GM23338 (cell line): ENCODE results near the gene AKR1C2. TPM values are rescaled to one million over a fixed set of nuclear protein-coding genes. Genes with fewer than 3 reads are reported as not detected.

ENCODE experiments used
- ATAC-seq: fragments of 200-7000 bp; cut with Tn5 transposase; 3 replicates; pipeline ENCODE4 v1.9.1; 2020
- DNase-seq: peaks from one replicate; pipeline ENCODE4 v3.0.0-alpha.2; 2015; ENCODE audit warnings: low spot score
- H2AFZ ChIP-seq: fragments of 200-600 bp; sonication (generic); 2 replicates; pipeline ENCODE4 v1.8.0; 2016; ENCODE audit warnings: antibody characterized with exemption, mild to moderate bottlenecking, moderate library complexity
- H3F3A ChIP-seq: fragments of 200-600 bp; sonication (generic); replicated peaks from 2 replicates; pipeline ENCODE4 v1.8.0; 2017; ENCODE audit warnings: antibody characterized with exemption, mixed run types, low read depth
- H3K27ac ChIP-seq: fragments of 200-600 bp; sonication (generic); 2 replicates; pipeline ENCODE4 v1.6.1; 2016; ENCODE audit warnings: low read depth
- H3K27me3 ChIP-seq: fragments of 200-600 bp; sonication (generic); 2 replicates; pipeline ENCODE4 v1.8.0; 2016; ENCODE audit warnings: mild to moderate bottlenecking, mixed run types, moderate library complexity; ENCODE audit not compliant: insufficient read depth
- H3K36me3 ChIP-seq: fragments of 200-600 bp; sonication (generic); 2 replicates; pipeline ENCODE4 v1.8.0; 2016; ENCODE audit warnings: mild to moderate bottlenecking; ENCODE audit not compliant: insufficient read depth
- H3K4me1 ChIP-seq: fragments of 200-600 bp; sonication (generic); 2 replicates; pipeline ENCODE4 v1.8.0; 2016; ENCODE audit warnings: mild to moderate bottlenecking, moderate library complexity; ENCODE audit not compliant: insufficient read depth
- H3K4me2 ChIP-seq: fragments of 200-600 bp; sonication (generic); 2 replicates; pipeline ENCODE4 v1.7.1; 2017; ENCODE audit warnings: mixed run types
- H3K4me3 ChIP-seq: fragments of 200-600 bp; sonication (generic); 2 replicates; pipeline ENCODE4 v1.6.1; 2016; ENCODE audit warnings: mixed run types
- H3K79me2 ChIP-seq: fragments of 200-600 bp; sonication (generic); replicated peaks from 2 replicates; pipeline ENCODE4 v1.8.0; 2017; ENCODE audit warnings: mild to moderate bottlenecking; ENCODE audit not compliant: insufficient read depth
- H3K9me2 ChIP-seq: fragments of 200-600 bp; sonication (generic); 2 replicates; pipeline ENCODE4 v1.8.0; 2017; ENCODE audit not compliant: insufficient read depth
- H4K20me1 ChIP-seq: fragments of 200-600 bp; sonication (generic); replicated peaks from 2 replicates; pipeline ENCODE4 v1.8.0; 2017; ENCODE audit warnings: mild to moderate bottlenecking; ENCODE audit not compliant: insufficient read depth
- H3K27ac Mint-ChIP-seq: 2 replicates; pipeline ENCODE4 v1.8.0; 2020; ENCODE audit warnings: inconsistent platforms, mild to moderate bottlenecking, moderate library complexity, mixed read lengths
- H3K27me3 Mint-ChIP-seq: 3 replicates; pipeline ENCODE4 v1.8.0; 2022; ENCODE audit warnings: low read depth, mild to moderate bottlenecking, moderate library complexity, mixed read lengths, inconsistent platforms; ENCODE audit not compliant: insufficient read depth, poor library complexity
- H3K36me3 Mint-ChIP-seq: 3 replicates; pipeline ENCODE4 v1.8.0; 2021; ENCODE audit warnings: low read depth, mild to moderate bottlenecking, inconsistent platforms, moderate library complexity, mixed read lengths
- H3K4me1 Mint-ChIP-seq: 3 replicates; pipeline ENCODE4 v1.8.0; 2020; ENCODE audit warnings: mild to moderate bottlenecking, inconsistent platforms, mixed read lengths
- H3K4me3 Mint-ChIP-seq: 3 replicates; pipeline ENCODE4 v1.8.0; 2021; ENCODE audit warnings: moderate library complexity, mild to moderate bottlenecking, inconsistent platforms, mixed read lengths
- H3K9me3 Mint-ChIP-seq: 3 replicates; pipeline ENCODE4 v1.8.0; 2020; ENCODE audit warnings: moderate library complexity, mild to moderate bottlenecking, inconsistent platforms, mixed read lengths
- CREB1 ChIP-seq: fragments of 250-450 bp; sonication (Bioruptor Pico); IDR thresholded peaks from 2 replicates; pipeline ENCODE4 v1.5.0; 2020; ENCODE audit warnings: low read depth, mild to moderate bottlenecking, moderate library complexity
- CTCF ChIP-seq, 2 experiments: fragments of 200-600 bp in 1 of 2; sonication (generic) in 1 of 2; conservative IDR thresholded peaks; 2 replicates each; pipeline versions ENCODE4 v1.5.1 to v1.6.1; 2016 to 2017; ENCODE audit warnings: antibody characterized with exemption in 2 of 2, low read depth in 2 of 2, mild to moderate bottlenecking in 2 of 2, moderate library complexity in 1 of 2
- EZH2phosphoT487 ChIP-seq: fragments of 200-600 bp; sonication (generic); IDR thresholded peaks from one replicate; pipeline ENCODE4 v1.8.1; 2018; ENCODE audit warnings: antibody characterized with exemption; ENCODE audit not compliant: unreplicated experiment
- JUNB ChIP-seq: IDR thresholded peaks from one replicate; pipeline ENCODE4 v1.6.1; 2016; ENCODE audit warnings: antibody characterized with exemption; ENCODE audit not compliant: unreplicated experiment
- ZNF331 ChIP-seq: fragments of 250-450 bp; sonication (Bioruptor Pico); IDR thresholded peaks from 2 replicates; pipeline ENCODE4 v1.5.0; 2020; ENCODE audit warnings: low read depth, mild to moderate bottlenecking, moderate library complexity
- ZNF462 ChIP-seq: fragments of 250-450 bp; sonication (Bioruptor Pico); IDR thresholded peaks from 2 replicates; pipeline ENCODE4 v1.5.0; 2020; ENCODE audit warnings: mild to moderate bottlenecking, moderate library complexity
- polyA plus RNA-seq: library from polyadenylated mRNA; unstranded; fragments of >200 nt; fragmentation: Nextera tagmentation; extraction: Ambion mirVana; gene quantifications from 2 replicates; pipeline ENCODE4 v1.2.1, GENCODE V29; 2016
- total RNA-seq: library from RNA; depleted of rRNA; stranded (reverse); fragments of >200 nt; shearing (Covaris generic); gene quantifications from 2 replicates; pipeline ENCODE4 v1.2.3, GENCODE V29; 2014
- TF ChIP-seq, protein P1 (sequence below): IDR thresholded peaks from one replicate; pipeline ENCODE4 v1.6.1; 2018; ENCODE audit warnings: antibody characterized with exemption; ENCODE audit not compliant: unreplicated experiment

The AKR1C2 gene
- total and polyA plus RNA-seq, 2 experiments from 2014 or later, result 0.35 to 0.86 TPM

DNA sequence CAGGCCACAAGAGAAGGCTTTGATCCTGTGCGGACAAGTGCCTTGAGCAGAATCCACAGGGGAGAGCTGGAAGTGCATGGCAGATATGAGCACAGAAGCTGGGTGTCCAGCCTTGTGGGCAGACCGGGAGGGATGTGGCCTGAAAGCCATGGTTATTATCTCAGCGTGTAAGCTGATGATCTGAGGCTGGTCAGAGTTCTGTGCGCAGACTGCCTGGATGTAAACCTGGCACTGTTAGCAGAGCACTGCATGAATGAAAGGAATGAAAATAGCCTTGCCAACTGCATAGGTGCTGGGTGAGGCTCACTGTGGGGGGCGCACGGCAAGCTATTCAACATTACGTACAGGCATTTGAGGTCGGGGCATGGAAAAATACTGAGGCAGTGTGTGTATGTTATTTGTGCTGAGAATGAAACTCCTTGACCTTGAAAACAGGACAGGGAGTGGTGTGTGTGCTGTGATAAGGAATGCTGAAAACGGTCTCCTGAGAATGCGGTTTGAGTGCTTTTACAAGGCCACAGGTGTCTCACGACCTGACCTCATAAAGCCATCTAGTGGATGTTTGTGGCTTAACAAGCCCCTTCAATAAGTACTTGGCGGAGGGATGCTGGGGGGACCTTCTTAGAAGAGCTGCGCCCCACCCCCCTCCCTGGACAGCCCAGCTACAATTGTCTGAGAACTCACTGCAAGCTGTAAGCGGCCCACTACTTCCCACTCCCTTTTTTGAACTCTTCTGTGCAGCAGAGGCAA, 21.8 kb downstream of the AKR1C2 start:
- Mint-ChIP-seq H3K27ac (peak overlapping the region; percentile 71), H3K36me3 (no peaks in the 10 kb centered on the region), H3K9me3 (0 out of 3 replicates have a peak, but pooled peaks cover 3% of the 10 kb centered on the region), H3K27me3 (peaks cover 14% of the 10 kb centered on the region), H3K4me1 (peaks cover 15% of the 10 kb centered on the region), H3K4me3 (no peak overlapping the region)
- H3K4me1 ChIP-seq, result peaks cover 8% of the 10 kb centered on the region; the same call in 1 of the 2 replicates
- peak overlapping the region; percentile 65 for H2AFZ ChIP-seq
- H4K20me1 ChIP-seq, result no peaks in the 10 kb centered on the region
- peak; percentile 92 for ATAC-seq
- no peaks in the 10 kb centered on the region for H3K36me3 ChIP-seq
- no peak overlapping the region for H3K27ac ChIP-seq
- H3K4me3 ChIP-seq, result no peak overlapping the region
- TF ChIP-seq CTCF (conservative IDR thresholded peaks at IDR 0.05; ENCODE audit: low read depth in 2 of 2) (peak; percentile 61 to 78), EZH2phosphoT487 (no peak), CREB1 (no peak)
- TF ChIP-seq, protein P1, sequence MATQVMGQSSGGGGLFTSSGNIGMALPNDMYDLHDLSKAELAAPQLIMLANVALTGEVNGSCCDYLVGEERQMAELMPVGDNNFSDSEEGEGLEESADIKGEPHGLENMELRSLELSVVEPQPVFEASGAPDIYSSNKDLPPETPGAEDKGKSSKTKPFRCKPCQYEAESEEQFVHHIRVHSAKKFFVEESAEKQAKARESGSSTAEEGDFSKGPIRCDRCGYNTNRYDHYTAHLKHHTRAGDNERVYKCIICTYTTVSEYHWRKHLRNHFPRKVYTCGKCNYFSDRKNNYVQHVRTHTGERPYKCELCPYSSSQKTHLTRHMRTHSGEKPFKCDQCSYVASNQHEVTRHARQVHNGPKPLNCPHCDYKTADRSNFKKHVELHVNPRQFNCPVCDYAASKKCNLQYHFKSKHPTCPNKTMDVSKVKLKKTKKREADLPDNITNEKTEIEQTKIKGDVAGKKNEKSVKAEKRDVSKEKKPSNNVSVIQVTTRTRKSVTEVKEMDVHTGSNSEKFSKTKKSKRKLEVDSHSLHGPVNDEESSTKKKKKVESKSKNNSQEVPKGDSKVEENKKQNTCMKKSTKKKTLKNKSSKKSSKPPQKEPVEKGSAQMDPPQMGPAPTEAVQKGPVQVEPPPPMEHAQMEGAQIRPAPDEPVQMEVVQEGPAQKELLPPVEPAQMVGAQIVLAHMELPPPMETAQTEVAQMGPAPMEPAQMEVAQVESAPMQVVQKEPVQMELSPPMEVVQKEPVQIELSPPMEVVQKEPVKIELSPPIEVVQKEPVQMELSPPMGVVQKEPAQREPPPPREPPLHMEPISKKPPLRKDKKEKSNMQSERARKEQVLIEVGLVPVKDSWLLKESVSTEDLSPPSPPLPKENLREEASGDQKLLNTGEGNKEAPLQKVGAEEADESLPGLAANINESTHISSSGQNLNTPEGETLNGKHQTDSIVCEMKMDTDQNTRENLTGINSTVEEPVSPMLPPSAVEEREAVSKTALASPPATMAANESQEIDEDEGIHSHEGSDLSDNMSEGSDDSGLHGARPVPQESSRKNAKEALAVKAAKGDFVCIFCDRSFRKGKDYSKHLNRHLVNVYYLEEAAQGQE, result no peak
- DNase-seq, result peak; percentile 91
- H3K4me2 ChIP-seq, result 0 out of 2 replicates have a peak overlapping the region, but pooled peaks have one; percentile 48
- H3K79me2 ChIP-seq, result no peaks in the 10 kb centered on the region
- no peaks in the 10 kb centered on the region for H3K9me2 ChIP-seq
- no peaks in the 10 kb centered on the region for H3F3A ChIP-seq
- no peaks in the 10 kb centered on the region for H3K27me3 ChIP-seq

DNA sequence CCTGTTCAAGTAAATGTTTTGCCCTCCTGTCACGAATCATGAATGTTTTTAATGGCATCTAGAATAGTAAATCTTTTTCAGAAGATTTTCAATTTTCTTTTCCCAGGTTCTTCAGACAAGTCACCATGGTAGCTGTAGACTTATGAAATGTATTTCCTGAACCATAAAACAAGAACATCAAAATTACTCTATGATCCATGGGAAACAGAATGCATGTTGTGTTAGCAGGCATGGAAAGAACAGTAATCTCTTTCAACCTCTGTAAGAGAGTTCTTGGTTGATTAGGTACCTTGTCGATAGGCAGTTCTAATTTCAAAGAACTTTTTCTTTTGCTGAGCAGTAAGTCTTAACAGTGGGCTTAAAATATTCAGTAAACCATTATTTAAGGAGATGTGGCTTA, 22.9 kb downstream of the AKR1C2 start:
- Histone ChIP-seq H4K20me1 (no peaks in the 10 kb centered on the region), H3K79me2 (no peaks in the 10 kb centered on the region), H3K27ac (no peak overlapping the region), H3F3A (no peaks in the 10 kb centered on the region), H2AFZ (no peak overlapping the region), H3K9me2 (no peaks in the 10 kb centered on the region), H3K4me2 (no peak overlapping the region), H3K4me1 (peaks cover 8% of the 10 kb centered on the region; the same call in 1 of the 2 replicates), H3K27me3 (no peaks in the 10 kb centered on the region), H3K36me3 (no peaks in the 10 kb centered on the region), H3K4me3 (no peak overlapping the region)
- no peak overlapping the region for H3K27ac Mint-ChIP-seq
- ATAC-seq (no peak), DNase-seq (no peak)
- no peaks in the 10 kb centered on the region for H3K9me3 Mint-ChIP-seq
- H3K4me1 Mint-ChIP-seq, result peaks cover 15% of the 10 kb centered on the region
- peaks cover 14% of the 10 kb centered on the region for H3K27me3 Mint-ChIP-seq
- no peak overlapping the region for H3K4me3 Mint-ChIP-seq
- no peaks in the 10 kb centered on the region for H3K36me3 Mint-ChIP-seq
- no peak for TF ChIP-seq ZNF331 (CRISPR knock-in tag)
- TF ChIP-seq CREB1, result no peak
- TF ChIP-seq JUNB, result no peak
- TF ChIP-seq ZNF462 (CRISPR knock-in tag), result no peak
